ENCODE results near the gene IL4R.
A peak's percentile ranks its signal among the peaks of the same experiment; 100 is the strongest.
"Not testable (repeated sequence)": the region's sequence is repeated elsewhere in the genome, so short reads cannot be mapped to it uniquely, and the experiment has no call there.

The IL4R gene

DNA sequence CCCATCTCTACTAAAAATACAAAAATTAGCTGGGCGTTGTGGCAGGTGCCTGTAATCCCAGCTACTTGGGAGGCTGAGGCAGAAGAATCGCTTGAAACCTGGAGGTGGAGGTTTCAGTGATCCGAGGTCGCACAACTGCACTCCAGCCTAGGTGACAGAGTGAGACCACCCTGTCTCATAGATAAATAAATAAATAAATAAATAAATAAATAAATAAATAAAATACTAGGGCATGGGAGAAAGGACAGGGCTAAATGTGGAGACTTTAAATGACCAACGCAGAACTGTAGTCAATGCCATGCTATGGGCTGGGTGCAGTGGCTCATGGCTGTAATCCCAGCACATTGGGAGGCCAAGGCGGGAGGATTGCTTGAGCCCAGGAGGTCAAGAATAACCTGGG, 25.5 kb upstream of the IL4R start:
- DNase-seq (ENCODE audit: low read depth, low spot score) = not testable (repeated sequence)

DNA sequence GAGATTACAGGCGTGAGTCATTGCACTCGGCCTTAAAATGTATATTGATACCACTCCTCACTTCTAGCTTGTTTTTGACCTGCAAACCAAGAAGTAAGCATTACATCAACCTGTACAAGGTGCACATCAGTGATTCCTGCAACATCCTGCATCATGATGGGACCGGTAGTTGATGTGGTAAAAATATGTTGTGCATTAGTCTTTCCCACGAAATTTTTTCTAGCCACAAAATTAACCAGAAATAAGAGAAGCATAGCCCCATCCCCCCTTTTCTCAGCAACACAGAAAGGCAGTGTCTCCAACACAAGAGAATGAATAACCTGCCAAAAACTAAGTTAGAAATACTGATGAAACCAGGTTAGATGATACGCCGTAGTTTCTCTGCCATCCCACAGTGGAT, 24.1 kb upstream of the IL4R start:
- DNase-seq (ENCODE audit: low read depth, low spot score) = no peak

DNA sequence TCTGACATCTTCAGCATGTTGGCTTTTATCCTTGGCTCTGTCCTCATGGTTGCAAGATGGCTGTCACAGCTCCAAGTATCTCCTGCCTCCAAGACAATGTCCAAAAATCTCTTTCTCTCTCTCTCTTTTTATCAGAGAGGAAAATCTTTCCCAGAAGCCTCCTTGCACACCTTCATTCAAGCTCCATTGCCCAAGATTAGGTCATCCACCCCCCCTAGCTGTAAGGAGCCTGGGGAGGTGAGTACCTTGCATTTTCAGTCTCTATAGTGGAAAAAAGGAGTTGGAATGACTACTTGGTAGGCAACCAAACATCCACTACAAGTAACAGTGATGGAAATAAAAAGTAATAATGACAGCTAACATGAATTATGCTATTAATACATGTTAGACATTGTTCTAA, 23.2 kb upstream of the IL4R start:
- no peak for DNase-seq (ENCODE audit: low read depth, low spot score)

DNA sequence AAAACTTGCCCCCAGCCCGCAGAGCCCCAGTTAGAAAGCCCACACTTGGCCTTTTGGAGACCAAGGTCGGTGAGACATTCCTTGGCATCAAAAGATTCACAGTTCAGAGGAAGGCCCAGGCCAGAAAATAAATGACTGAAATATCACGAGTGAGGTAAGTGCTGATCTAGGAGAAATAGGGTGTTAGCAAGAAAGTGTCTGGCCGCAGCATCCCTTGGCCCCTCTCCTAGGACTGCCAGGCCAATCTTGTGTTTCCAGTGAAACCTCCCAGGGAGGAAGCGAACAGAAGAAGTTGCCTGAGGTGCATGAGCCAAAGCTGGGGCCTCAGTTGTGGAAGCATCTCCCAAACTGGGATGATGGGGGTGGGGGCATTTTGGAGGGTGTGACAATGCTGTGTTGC, 22.7 kb upstream of the IL4R start:
- no peak for DNase-seq (ENCODE audit: low read depth, low spot score)

DNA sequence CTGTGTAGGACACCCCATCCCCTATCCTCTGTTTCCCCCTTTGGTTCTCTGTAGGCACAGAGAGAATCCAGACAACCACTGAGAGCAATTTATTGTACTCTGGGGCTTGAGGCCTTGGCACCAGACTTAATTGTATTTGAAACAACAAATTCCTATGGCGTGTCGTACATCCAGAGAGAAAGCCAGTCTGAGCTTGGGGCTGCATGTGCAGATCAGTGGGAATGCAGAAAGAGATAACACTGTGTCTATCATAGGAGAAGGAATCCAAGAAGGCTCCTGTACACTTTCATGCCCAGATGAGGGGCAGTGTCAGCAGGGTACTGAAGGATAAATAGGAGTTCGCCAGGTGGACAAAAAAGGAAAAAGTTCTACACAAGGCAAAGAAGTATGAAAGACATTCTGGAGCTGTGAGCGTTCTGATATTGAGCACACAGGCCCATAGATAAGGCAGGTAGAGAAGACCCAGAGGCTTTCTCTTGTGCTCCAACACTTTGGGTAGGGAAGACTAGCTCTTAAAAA, 22.0 kb upstream of the IL4R start:
- DNase-seq (ENCODE audit: low read depth, low spot score) = no peak

DNA sequence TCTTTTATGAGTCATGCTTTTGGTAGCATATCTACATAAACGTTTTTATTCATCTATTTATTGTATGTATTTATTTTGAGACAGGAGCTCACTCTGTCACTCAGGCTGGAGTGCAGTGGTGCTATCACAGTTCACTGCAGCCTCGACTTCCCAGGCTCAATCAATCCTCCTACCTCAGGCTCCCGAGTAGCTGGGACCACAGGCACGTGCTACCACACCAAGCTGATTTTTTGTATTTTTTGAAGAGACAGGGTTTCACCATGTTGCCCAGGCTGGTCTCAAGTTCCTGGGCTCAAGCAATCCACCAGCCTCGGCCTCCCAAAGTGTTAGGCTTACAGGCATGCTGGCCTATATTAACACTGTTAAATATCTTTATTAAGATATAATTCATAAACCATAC, 20.4 kb upstream of the IL4R start:
- no peak for DNase-seq (ENCODE audit: low read depth, low spot score)

DNA sequence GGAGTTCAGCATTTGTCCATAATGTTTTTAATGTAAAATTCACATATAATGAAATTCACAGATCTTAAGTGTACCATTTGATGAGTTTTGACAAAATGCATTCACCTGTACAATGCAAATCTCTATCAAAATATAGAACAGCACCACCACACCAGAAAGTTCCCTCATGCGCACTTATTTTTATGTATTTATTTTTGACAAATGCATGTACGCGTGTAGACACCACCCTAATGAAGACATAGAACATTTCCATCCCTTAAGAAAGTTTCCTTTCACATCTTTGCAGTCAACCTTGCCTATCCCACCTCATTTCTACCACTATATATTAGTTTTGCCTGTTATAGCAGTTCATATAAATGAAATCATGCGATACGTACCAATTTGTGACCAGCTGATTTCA, 15.6 kb upstream of the IL4R start:
- DNase-seq (ENCODE audit: low read depth, low spot score) = no peak

DNA sequence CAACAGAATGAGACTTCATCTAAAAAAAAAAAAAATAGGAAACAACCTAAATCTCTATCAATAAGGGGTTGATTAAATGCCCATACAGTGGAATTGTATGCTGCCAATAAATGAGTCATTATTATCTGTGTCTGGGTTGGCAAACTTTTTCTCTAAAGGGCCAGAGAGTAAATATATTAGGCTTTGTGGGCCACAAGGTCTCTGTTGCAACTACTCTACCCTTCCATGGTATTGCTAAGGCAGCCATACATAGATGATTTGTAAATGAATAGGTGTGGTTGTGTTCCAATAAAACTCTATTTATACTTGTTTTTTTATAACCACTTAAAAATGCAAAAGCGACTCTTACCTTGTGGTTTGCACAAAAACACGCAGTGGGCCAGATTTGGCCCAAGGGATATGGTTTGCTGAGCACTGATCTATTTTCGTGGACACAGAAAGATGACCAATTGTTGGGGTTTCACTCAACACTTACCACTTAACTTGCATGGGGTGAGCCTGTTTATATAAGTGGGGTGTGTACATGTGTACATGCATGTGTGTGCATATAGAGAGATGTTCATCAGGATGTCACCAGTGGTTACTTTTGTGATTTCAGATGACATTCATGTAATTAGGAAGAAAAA, 12.4 kb upstream of the IL4R start:
- DNase-seq (ENCODE audit: low read depth, low spot score) = no peak

DNA sequence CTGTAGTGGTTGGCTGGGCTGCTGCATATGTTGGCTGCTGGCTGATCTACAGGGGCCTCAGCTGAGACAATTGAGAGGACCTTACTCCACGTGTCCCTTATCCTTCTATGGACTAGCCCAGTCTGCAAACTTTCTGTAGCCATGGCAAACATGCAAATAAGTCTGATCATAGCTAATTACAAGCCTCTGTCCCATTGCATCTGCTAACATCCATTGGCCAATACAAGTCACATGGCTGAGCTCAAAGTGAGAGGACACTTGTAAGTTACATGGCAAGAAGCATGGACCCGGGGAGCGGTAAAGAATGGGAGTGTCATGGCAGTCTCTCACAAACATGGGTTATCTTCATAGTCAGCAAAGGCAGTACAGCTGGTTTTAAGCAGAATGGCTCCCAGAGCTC, 11.6 kb upstream of the IL4R start:
- no peak for DNase-seq (ENCODE audit: low read depth, low spot score)

DNA sequence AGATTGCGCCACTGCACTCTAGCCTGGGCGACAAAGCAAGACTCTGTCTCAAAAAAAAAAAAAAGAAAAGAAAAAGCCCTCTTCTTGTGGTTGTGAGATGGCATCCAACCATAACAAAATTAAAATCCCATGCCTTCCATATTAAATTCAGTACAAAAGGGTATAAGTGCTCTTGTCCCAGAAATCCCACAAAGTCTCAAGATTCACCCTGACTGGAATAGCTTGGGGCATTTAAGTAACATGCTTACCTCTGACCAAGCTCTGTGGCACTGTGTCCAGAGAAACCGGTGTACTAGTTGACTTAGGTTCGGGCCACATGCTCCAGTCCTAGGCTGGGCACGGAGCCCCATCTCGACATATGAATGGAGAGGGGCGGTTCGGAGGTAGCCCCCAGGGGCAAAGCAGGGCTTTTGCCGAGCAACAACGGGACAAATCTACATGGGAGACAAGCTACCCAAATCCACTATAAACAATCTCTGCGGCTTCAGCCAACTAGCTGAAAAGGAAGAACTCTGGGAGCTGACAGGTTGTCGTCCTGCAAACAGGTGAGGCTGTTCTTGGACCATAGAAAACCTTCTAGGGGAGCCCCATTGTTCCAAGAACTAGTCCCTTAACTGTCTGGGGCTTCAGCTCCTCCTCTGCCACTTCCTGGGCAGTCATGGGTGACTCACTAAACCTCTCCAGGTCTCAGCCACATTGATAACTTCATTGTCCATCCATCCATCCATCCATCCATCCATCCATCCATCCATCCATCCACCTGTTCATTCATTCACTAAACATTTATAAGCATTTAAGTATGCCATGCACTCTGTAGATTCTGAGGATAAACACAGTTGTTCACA, 10.3 kb upstream of the IL4R start:
- DNase-seq (ENCODE audit: low read depth, low spot score) = no peak

DNA sequence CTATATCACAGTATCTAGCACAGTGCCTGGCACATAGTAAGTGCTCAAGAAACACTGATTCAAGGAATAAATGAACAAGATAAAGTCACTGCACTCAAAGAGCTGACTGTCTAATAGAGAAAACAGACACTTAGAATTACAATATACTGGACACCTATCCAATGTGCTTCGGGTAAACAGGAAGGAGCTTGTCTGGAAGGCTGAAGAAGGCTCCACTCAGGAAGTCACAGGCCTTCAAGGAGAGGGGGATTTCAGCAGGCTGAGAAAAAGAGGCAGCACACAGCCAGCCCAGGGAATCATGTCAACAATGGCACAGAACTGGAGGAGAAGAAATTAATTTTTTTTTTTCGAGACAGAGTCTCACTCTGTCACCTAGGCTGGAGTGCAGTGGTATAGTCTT, 9.7 kb upstream of the IL4R start:
- no peak for DNase-seq (ENCODE audit: low read depth, low spot score)

DNA sequence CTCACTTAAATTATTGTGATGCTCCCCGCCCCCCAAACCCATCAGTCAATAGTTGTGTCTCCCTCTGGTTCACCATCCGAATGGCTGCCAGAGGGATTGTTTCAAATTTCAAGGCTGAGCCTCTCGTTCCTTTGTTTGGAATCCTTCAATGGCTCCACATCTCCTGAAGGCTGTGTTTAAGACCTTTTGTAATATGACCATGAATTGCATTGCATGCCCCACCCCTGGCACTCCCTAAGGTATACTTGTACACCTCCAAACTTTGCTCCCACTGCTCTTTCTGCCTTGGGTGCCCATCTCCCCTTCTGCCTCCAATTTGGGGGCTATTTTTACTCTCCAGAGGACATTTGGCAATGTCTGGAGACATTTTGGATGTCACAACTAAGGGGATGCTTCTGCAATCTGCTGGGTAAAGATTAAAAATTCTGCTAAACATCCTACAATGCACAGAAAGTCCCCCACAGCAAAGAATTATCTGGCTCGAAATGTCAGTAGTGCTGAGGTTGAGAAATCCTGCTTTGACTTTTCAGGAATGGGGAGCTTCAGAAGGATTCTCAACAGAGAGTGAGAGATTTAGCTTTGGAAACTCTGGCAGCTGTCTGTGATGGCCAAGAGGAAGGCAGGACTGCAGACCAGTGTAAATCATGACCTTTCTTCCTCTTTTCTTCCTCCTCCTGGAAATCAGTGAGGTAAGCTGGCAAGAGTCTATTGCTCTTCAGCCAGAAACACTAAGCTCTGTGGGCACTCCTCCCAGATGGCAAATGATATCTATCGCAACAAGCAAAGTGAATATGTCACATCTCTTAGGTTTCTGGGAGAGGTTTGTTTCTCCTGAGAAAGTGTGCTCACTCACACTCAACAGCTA, 8.7 kb upstream of the IL4R start:
- DNase-seq (ENCODE audit: low read depth, low spot score) = no peak

DNA sequence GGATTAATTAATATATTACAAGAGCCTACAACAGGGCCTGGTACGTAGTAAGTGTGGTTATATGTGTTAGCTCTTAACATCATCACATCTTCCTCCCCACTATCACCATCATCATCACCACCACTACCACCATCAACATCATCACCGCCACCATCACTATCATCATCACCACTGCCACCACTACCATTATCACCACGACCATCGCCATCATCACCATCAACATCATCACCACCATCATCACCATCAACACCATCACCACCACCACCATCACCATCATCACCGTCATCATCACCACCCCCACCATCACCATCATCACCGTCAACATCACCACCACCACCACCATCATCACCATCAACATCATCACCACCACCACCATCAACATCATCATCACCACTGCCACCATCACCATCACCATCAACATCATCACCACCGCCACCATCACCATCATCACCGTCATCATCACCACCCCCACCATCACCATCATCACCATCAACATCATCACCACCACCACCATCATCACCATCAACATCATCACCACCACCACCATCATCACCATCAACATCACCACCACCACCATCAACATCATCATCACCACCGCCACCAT, 7.8 kb upstream of the IL4R start:
- DNase-seq (ENCODE audit: low read depth, low spot score) = no peak

DNA sequence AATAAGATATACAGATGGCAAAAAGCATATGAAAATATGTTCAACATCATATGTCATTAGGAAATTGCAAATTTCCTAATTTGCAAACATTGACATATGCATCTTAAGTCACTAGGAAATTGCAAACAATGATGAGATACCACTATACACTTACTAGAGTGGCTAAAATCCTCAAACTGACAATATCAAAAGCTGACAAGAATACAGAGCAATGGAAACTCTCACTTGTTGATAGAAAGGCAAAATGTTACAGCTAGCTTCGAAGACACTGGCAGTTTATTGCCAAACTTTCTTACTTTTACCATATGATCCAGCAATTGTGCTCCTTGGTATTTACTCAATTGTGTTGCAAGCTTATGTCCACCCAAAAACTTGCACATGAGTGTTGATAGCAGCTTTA, 5.0 kb upstream of the IL4R start:
- DNase-seq (ENCODE audit: low read depth, low spot score) = no peak

DNA sequence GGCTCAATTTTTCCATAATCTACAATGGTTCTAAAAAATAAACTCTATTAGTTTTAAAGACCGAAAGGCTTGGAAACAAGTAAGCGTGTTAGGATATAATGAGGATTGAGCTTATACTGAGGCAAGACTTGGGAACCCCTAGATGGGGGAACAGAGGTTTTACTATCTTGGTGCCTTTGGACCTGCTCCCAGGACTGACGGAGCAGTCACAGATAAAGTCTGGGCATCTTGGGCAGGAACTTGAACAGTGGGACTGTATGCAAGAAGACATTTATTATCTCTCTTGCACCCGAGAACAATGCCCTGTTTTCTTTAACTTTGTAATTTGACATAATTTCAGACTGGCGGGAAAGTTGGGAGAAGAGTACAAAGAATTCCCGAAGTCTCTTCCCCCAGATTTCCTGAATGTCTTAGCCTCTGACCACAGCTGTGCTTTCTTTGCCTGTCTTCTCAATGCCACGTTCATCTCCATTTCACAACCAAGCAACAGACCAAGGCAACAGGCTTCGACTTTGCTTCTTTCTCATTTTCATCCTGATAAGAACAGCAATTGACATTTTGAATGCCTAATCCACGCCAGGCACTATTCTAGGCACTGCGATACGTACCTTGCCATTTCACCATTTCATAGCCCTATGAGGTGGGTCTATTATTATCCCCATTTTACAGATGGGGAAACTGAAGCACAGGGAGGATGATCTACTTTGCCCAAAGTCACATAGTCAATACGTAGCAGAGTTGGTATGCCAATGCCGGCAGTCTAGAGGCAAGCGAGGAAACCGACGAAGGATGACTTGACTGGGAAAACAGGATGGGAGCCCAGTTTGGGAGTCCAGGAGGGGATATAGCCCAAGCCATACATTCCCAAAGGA, 3.0 kb upstream of the IL4R start:
- DNase-seq (ENCODE audit: low read depth, low spot score) = no peak

DNA sequence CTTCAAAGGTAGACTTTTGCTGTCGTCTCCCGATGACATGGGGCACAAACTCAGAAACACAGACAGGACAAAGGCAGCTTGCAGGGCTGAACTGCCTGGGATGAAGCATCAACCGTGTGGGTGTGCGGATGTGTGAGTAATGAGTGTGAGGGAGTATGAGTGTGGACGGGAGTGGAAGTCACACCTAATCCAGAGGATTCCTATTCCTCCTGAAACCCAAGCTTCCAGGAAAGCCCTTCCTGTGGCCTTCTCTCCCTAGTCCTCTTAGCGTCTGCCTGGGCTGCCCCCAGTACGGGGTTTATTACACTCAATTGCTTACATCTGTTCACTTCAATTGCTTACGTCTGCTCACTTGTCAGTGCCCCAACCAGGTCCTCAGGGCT, 2.3 kb upstream of the IL4R start:
- no peak for DNase-seq (ENCODE audit: low read depth, low spot score)

DNA sequence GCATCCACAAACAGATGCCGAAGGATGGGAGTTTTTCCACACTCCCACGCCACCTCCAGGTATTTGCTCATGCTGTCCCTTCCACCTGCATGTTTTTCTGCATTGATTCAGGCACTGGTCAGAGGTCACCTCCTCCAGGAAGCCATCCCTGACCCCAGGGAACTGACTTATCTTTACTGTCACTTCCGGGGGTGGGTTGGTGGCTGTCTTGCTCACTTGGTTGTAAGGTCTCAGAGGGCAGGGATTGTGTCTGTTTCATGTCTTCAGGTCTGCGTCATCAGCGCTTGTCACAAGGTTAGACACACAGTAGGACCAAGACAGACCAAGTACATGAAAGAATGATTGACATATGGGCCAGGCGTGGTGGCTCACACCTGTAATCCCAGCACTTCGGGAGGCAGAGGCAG, 1.9 kb upstream of the IL4R start:
- DNase-seq (ENCODE audit: low read depth, low spot score) = no peak

DNA sequence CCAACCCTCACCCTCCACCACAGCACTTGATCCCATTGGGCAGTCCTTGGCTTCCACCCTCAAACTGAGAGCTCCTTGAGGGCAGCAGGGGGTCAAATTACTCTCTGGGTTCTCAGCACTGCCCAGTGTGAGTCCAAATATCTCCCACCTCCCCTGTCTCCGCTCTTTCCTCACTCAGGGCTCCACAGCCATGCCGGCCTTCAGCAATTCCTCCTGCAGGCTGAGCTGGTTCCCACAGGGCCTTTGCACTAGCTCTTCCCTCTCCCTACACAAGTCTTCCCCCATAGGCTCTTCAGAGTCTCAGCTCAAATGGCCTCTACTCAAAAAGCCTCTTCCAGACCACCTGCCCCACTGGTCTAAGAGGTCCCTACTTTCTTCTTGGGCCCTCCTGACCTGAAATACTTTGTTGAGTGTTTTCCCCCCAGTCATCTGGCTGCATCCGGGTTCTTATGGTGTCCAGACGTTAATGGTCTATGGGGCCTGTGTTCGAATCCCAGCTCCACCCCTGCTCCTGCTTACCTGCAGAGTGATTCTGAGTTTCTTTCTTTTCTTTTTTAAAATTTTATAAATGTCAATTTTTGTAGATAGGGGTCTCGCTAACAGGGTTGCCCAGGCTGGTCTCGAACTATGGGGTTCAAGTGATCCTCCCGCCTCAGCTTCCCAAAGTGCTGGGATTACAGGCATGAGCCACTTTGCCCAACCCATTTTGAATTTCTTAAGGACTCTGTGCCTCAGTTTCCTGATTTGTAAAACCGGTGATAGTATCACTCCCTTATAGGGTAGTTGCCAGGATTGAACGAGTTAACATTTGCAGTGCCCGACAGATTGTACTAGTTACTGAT, 973 bp upstream of the IL4R start:
- no peak for DNase-seq (ENCODE audit: low read depth, low spot score)

DNA sequence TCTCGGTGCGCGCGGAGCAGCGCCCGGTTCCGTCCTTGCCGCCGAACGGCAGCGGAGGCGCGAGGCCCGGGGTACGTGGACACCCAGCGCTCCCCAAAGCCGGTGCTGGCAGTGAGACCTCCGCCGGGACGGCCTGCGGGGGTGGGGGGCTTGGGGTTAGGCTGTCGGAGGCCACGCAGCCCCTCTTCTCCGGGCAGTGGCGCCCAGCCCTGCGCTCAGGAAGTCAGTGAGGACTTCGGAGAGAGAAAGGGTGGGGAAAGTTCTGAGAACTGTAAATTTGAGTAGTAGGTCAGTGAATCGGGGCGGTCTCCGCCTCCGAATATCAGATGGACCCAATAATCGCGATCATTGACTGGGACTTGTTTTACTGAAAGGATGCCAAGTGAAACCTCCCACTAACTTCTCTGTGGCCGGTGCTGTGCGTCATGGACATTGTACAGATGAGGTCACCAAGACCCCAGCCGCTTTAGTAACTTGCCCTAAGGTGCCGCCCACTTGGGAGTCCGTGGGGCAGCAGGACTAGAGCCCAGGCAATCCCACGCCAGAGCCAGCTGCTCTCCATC, 468 bp downstream of the IL4R start:
- peak; percentile 28 for DNase-seq (ENCODE audit: low read depth, low spot score)

DNA sequence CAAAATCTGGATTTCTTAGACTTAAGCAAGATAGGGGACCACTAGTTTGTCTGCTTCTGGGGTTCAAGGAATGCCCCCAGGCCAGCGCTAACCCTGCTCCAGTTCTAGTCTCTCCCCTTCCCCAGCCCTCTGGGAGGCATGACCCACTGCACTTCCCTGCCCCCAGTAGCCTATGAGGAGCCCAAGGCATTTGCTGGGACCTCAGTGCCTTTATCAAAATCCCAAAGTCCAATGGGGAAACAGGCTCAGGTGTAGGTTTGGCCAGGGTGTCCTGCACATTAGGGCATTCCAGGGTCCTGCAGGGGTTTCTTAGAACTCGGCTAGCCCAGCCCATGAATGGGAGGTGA, 1.2 kb downstream of the IL4R start:
- no peak for DNase-seq (ENCODE audit: low read depth, low spot score)

Measured in ELF-1 (cell line).